GM10847 (cell line): ENCODE results near the gene ATXN1.

ENCODE experiments used
- POLR2A ChIP-seq: IDR thresholded peaks from 2 replicates; pipeline ENCODE4 v1.6.1; 2011; ENCODE audit not compliant: insufficient read length; ENCODE audit errors: extremely low read depth

The ATXN1 gene

DNA sequence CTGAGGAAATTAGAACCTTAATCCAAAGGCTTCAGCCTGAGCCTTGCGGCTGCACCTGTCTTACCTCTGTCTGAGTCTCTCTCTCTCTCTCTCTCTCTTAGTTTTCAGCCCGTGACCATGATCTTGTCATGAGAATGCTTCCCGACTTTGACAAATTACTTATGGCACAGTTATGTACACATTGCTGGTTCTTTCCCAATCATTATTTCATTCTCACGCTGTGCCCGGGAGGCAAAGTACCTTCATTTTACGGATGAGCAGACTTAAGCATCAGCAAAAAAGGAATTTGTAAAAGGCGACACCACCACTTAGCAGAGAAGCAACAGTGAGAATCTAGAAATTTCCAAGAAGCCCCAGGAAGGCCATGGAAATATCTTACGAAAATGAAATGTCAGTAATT, 468.3 kb downstream of the ATXN1 start:
- no peak for TF ChIP-seq POLR2A

DNA sequence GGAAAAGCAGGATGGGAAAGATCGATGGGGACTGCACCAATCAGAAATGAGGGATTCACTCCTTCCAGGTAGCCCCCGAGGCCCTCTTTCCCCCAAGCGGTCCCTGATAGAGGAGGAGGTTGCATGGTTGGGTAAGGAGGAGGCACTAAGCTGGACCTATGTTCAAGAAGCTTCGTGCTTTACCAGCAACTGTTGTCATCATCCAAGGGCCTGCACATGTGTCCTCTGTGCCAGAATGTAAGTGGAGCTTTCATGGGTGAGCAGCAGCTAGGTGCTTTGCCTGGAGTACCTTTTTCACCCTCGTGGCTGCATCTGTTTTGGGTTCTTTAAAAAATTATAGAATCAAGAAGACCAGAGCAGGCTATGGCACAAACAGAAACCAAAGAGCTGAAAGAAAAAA, 468.8 kb downstream of the ATXN1 start:
- no peak for TF ChIP-seq POLR2A

GRCh38 chr6:16291739-16292138, 469.5 kb downstream of the ATXN1 start:
- TF ChIP-seq POLR2A: no peak

GRCh38 chr6:16288163-16288562, 473.1 kb downstream of the ATXN1 start:
- TF ChIP-seq POLR2A: no peak

GRCh38 chr6:16286151-16286522, 475.1 kb downstream of the ATXN1 start:
- no peak for TF ChIP-seq POLR2A

DNA sequence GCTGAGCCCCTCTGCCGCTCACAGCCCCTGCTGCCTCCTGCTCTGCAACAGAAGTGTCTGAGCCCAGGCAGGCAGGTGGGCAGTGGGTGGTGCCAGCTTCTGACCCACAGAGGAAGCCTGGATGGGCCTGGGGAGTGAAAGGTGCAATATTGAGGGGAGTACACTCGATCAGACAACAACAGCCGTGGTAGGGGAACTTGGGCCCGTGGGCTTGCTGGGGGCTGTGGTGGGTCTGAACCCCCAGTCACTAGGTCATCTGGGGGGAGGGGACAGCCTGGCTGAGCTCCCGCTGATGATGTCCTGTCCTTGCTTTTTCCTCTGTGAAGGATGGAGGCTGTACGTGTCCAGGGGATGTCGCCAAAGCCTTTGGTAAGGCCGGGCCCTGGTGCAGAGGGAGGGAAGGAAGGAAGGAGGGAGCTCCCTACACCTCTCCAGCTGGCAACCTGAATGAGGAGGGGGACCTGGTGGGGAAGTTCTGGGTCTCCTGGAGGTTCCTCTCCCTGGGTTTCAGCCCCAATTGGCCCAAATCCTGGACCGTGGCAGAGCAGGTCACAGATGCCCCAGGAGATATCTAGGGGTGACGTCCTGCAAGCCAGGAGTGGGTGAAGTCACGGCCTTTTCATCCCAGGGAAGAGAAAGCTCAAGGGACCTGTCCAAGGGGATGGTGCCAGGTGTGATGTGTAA, 475.7 kb downstream of the ATXN1 start:
- TF ChIP-seq POLR2A: no peak

DNA sequence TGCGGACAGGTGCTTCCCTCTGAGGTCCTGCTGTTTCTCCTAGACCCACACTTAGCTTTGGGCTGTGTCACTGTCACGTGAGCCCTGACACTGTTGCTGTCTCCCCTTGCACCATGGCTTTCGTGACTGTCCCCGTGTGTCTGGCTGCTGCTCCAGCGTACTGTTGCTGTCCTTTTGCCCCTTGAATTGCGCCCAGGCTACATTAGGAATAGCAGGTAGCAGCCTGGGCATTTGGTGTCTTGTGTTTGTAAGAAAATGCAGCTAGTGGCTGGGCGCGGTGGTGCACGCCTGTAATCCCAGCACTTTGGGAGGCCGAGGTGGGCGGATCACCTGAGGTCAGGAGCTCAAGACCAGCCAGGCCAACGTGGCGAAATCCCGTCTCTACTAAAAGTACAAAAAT, 476.8 kb downstream of the ATXN1 start:
- no peak for TF ChIP-seq POLR2A

GRCh38 chr6:16282370-16282769, 478.9 kb downstream of the ATXN1 start:
- TF ChIP-seq POLR2A: no peak

DNA sequence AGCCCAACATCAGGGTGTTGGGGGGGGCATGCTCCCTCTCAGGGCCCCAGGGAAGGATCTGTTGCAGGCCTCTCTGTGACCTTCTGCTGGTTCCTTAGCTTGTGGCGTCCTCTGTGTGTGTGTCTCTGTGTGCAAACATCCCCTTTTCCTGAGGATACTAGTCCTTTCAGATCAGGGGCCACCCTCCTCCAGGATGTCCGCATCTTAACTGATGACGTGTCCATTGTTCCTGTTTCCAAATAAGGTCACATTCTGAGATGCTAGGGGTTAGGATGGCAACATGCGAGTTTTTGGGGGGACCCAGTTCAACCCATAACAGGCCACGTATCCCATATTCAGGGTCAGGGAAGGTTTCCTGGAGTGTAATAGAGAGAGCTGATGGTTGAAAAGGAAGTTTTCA, 482.0 kb downstream of the ATXN1 start:
- no peak for TF ChIP-seq POLR2A

DNA sequence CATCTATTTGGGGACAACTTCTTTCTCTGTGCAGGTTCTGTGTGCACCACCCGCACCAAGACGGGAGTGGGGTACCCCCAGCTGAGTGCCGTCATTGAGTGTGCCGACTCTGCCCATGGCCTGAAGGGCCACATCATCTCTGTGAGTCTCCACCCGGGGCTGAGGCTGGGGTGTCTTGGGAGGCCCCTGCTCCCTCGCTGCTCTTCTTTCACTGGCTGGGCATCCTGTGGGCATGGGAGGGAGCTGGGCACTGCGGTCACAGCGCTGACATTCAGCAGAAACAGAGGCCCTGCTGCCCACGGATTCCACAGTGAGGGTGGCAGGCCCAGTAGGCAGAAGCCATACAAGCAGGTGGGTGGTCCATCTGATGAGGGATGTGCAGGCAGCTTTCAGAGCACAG, 482.5 kb downstream of the ATXN1 start:
- no peak for TF ChIP-seq POLR2A

- no peak for TF ChIP-seq POLR2A
These were observed 483.1 kb downstream of the ATXN1 start for GRCh38 chr6:16278048-16278724.

GRCh38 chr6:16277101-16277981, 483.9 kb downstream of the ATXN1 start:
- TF ChIP-seq POLR2A: no peak

- no peak for TF ChIP-seq POLR2A
These were observed 486.2 kb downstream of the ATXN1 start for GRCh38 chr6:16274885-16275589.

DNA sequence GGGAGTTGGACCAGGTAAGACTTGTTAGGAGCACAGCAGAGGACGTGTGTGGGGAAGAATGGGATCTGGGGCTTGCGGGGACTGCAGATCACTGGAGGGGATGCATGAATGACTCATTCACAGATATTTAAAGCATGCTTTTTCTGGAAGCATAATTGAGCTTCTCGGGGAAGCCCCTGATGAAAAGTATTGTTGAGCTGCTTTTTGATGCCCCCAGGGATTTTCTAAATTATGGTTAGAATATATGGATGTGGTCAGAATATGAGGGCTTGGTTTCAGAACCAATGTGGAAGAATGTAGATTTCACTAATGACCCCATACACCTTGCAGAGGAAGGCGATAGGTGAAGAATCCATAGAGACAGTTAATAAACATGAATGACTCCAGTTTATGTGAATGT, 486.8 kb downstream of the ATXN1 start:
- no peak for TF ChIP-seq POLR2A

DNA sequence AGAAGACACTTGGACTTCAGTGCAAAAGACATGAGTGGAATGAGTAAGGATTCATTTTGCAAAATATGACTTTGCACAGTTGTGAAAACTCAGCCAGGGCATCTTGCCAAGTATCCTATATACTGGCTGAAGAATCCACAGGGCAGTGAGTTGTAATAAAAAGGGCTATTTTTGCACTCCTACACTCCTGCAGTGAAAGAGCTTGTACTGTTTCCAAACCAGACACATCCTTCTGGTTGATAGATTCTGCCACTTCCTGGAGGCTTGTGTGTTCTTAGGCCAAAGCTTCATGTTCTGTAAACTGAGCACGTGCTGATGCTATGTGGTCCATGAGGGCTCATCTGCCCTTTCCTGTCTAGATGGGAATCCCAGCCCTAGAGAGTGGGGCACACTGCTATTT, 488.0 kb downstream of the ATXN1 start:
- TF ChIP-seq POLR2A: no peak
